Measurements from ENCODE around the gene NOC3L.

GRCh38 chr10:94315975-94316464, 46.7 kb downstream of the NOC3L start:
- TF ChIP-seq, protein P1, sequence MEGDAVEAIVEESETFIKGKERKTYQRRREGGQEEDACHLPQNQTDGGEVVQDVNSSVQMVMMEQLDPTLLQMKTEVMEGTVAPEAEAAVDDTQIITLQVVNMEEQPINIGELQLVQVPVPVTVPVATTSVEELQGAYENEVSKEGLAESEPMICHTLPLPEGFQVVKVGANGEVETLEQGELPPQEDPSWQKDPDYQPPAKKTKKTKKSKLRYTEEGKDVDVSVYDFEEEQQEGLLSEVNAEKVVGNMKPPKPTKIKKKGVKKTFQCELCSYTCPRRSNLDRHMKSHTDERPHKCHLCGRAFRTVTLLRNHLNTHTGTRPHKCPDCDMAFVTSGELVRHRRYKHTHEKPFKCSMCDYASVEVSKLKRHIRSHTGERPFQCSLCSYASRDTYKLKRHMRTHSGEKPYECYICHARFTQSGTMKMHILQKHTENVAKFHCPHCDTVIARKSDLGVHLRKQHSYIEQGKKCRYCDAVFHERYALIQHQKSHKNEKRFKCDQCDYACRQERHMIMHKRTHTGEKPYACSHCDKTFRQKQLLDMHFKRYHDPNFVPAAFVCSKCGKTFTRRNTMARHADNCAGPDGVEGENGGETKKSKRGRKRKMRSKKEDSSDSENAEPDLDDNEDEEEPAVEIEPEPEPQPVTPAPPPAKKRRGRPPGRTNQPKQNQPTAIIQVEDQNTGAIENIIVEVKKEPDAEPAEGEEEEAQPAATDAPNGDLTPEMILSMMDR (IDR thresholded peaks at IDR 0.05; ENCODE audit: extremely low read depth in 1 of 2, insufficient read depth in 1 of 2, low read depth in 1 of 2, low read length in 2 of 2): no peak
- TF ChIP-seq GATA2 (IDR thresholded peaks at IDR 0.05; ENCODE audit: insufficient read depth, insufficient read length, low read depth, low read length) (no peak), EZH2 (IDR thresholded peaks at IDR 0.05; ENCODE audit: borderline replicate concordance, low read depth, low read length, severe bottlenecking) (no peak)

Measured in endothelial cell of umbilical vein (primary cell).